ENCODE results near the gene OVCH2.

Gene OVCH2

GRCh38 chr11:7670641-7671040 is 35.6 kb downstream of the OVCH2 start:
- no peaks in the 10 kb centered on the region for H3K9me3 ChIP-seq (ENCODE audit: low read length)
- no peaks in the 10 kb centered on the region for H4K20me1 ChIP-seq (ENCODE audit: insufficient read depth, low read length)
- no peak overlapping the region for H3K27ac ChIP-seq (ENCODE audit: low read depth, low read length, poor library complexity, severe bottlenecking)
- no peaks in the 10 kb centered on the region for H3K79me2 ChIP-seq (ENCODE audit: insufficient read depth, low read length)
- no peak overlapping the region for H3K9ac ChIP-seq (ENCODE audit: low read length)
- TF ChIP-seq EZH2 (IDR thresholded peaks at IDR 0.05; ENCODE audit: borderline replicate concordance, low read length) (no peak), CTCF (IDR thresholded peaks at IDR 0.05; ENCODE audit: low read length) (no peak)
- H2AFZ ChIP-seq (ENCODE audit: low read length) = no peak overlapping the region
- H3K4me3 ChIP-seq (ENCODE audit: low read depth, low read length, poor library complexity, severe bottlenecking) = no peak overlapping the region
- H3K27me3 ChIP-seq (ENCODE audit: insufficient read depth, low read length) = no peaks in the 10 kb centered on the region; the same call in 1 of the 2 replicates
- no peak overlapping the region for H3K4me2 ChIP-seq (ENCODE audit: low read length)
- H3K9me2 ChIP-seq (ENCODE audit: low read depth, low read length) = no peaks in the 10 kb centered on the region
- peaks cover 12% of the 10 kb centered on the region; the same call in 1 of the 2 replicates for H3K36me3 ChIP-seq (ENCODE audit: insufficient read depth, low read length)
- peaks cover 27% of the 10 kb centered on the region for H3K4me1 ChIP-seq (ENCODE audit: insufficient read depth, low read length, severe bottlenecking)
- no peaks in the 10 kb centered on the region for H3F3A ChIP-seq (ENCODE audit: insufficient read depth, low read length)

- Histone ChIP-seq H3K4me3 (ENCODE audit: low read depth, low read length, poor library complexity, severe bottlenecking) (no peak overlapping the region), H2AFZ (ENCODE audit: low read length) (no peak overlapping the region), H3K4me2 (ENCODE audit: low read length) (no peak overlapping the region), H3K27ac (ENCODE audit: low read depth, low read length, poor library complexity, severe bottlenecking) (no peak overlapping the region), H4K20me1 (ENCODE audit: insufficient read depth, low read length) (no peaks in the 10 kb centered on the region), H3F3A (ENCODE audit: insufficient read depth, low read length) (no peaks in the 10 kb centered on the region), H3K79me2 (ENCODE audit: insufficient read depth, low read length) (no peaks in the 10 kb centered on the region), H3K9me3 (ENCODE audit: low read length) (no peaks in the 10 kb centered on the region), H3K9ac (ENCODE audit: low read length) (no peak overlapping the region), H3K36me3 (ENCODE audit: insufficient read depth, low read length) (peaks cover 12% of the 10 kb centered on the region; the same call in 1 of the 2 replicates), H3K27me3 (ENCODE audit: insufficient read depth, low read length) (no peaks in the 10 kb centered on the region), H3K4me1 (ENCODE audit: insufficient read depth, low read length, severe bottlenecking) (peaks cover 25% of the 10 kb centered on the region), H3K9me2 (ENCODE audit: low read depth, low read length) (no peaks in the 10 kb centered on the region)
- TF ChIP-seq EZH2 (IDR thresholded peaks at IDR 0.05; ENCODE audit: borderline replicate concordance, low read length) (no peak), CTCF (IDR thresholded peaks at IDR 0.05; ENCODE audit: low read length) (no peak)
Measured at GRCh38 chr11:7668911-7669310, 37.4 kb downstream of the OVCH2 start.

- no peaks in the 10 kb centered on the region for H3K27me3 ChIP-seq (ENCODE audit: insufficient read depth, low read length)
- no peaks in the 10 kb centered on the region for H3K9me2 ChIP-seq (ENCODE audit: low read depth, low read length)
- H3F3A ChIP-seq (ENCODE audit: insufficient read depth, low read length) = no peaks in the 10 kb centered on the region
- no peak overlapping the region for H3K27ac ChIP-seq (ENCODE audit: low read depth, low read length, poor library complexity, severe bottlenecking)
- no peak overlapping the region for H2AFZ ChIP-seq (ENCODE audit: low read length)
- H3K4me1 ChIP-seq (ENCODE audit: insufficient read depth, low read length, severe bottlenecking) = peaks cover 21% of the 10 kb centered on the region
- H3K4me3 ChIP-seq (ENCODE audit: low read depth, low read length, poor library complexity, severe bottlenecking) = no peak overlapping the region
- no peaks in the 10 kb centered on the region for H3K9me3 ChIP-seq (ENCODE audit: low read length)
- H3K36me3 ChIP-seq (ENCODE audit: insufficient read depth, low read length) = peaks cover 12% of the 10 kb centered on the region; the same call in 1 of the 2 replicates
- no peak overlapping the region for H3K4me2 ChIP-seq (ENCODE audit: low read length)
- no peaks in the 10 kb centered on the region for H3K79me2 ChIP-seq (ENCODE audit: insufficient read depth, low read length)
- H4K20me1 ChIP-seq (ENCODE audit: insufficient read depth, low read length) = no peaks in the 10 kb centered on the region
- no peak overlapping the region for H3K9ac ChIP-seq (ENCODE audit: low read length)
- no peak for TF ChIP-seq EZH2 (IDR thresholded peaks at IDR 0.05; ENCODE audit: borderline replicate concordance, low read length)
Measured at GRCh38 chr11:7668464-7668863, 37.8 kb downstream of the OVCH2 start.

GRCh38 chr11:7667460-7667859 is 38.8 kb downstream of the OVCH2 start:
- no peak overlapping the region for H3K27ac ChIP-seq (ENCODE audit: low read depth, low read length, poor library complexity, severe bottlenecking)
- H3K36me3 ChIP-seq (ENCODE audit: insufficient read depth, low read length) = peaks cover 12% of the 10 kb centered on the region; the same call in 1 of the 2 replicates
- TF ChIP-seq CTCF (IDR thresholded peaks at IDR 0.05; ENCODE audit: low read length) (no peak), EZH2 (IDR thresholded peaks at IDR 0.05; ENCODE audit: borderline replicate concordance, low read length) (no peak)
- H3K9me2 ChIP-seq (ENCODE audit: low read depth, low read length) = no peaks in the 10 kb centered on the region
- no peak overlapping the region for H2AFZ ChIP-seq (ENCODE audit: low read length)
- H3F3A ChIP-seq (ENCODE audit: insufficient read depth, low read length) = no peaks in the 10 kb centered on the region
- no peaks in the 10 kb centered on the region for H3K9me3 ChIP-seq (ENCODE audit: low read length)
- no peak overlapping the region for H3K4me3 ChIP-seq (ENCODE audit: low read depth, low read length, poor library complexity, severe bottlenecking)
- peaks cover 11% of the 10 kb centered on the region for H3K4me1 ChIP-seq (ENCODE audit: insufficient read depth, low read length, severe bottlenecking)
- H4K20me1 ChIP-seq (ENCODE audit: insufficient read depth, low read length) = no peaks in the 10 kb centered on the region
- no peaks in the 10 kb centered on the region for H3K27me3 ChIP-seq (ENCODE audit: insufficient read depth, low read length)
- no peak overlapping the region for H3K4me2 ChIP-seq (ENCODE audit: low read length)
- H3K9ac ChIP-seq (ENCODE audit: low read length) = no peak overlapping the region
- no peaks in the 10 kb centered on the region for H3K79me2 ChIP-seq (ENCODE audit: insufficient read depth, low read length)
